HUES6 (cell line): ENCODE data around the gene PARD3B.

Source experiments
- H3K27ac ChIP-seq: 2 replicates; pipeline ENCODE4 v1.7.0; 2013; ENCODE audit warnings: low read depth, mild to moderate bottlenecking, low read length, inconsistent platforms
- H3K27me3 ChIP-seq: 2 replicates; pipeline ENCODE4 v1.6.1; 2013; ENCODE audit warnings: low read length; ENCODE audit not compliant: control insufficient read depth, insufficient read depth
- H3K36me3 ChIP-seq: 2 replicates; pipeline ENCODE4 v1.6.1; 2013; ENCODE audit warnings: low read length; ENCODE audit not compliant: control insufficient read depth, insufficient read depth
- H3K4me1 ChIP-seq: 2 replicates; pipeline ENCODE4 v1.6.1; 2013; ENCODE audit warnings: low read length; ENCODE audit not compliant: control insufficient read depth, insufficient read depth
- H3K4me3 ChIP-seq: 2 replicates; pipeline ENCODE4 v1.5.1; 2013; ENCODE audit warnings: low read depth, low read length
- H3K9ac ChIP-seq: one replicate; pipeline ENCODE4 v1.6.1; 2013; ENCODE audit warnings: mild to moderate bottlenecking, low read length
- H3K9me3 ChIP-seq: 2 replicates; pipeline ENCODE4 v1.6.1; 2013; ENCODE audit warnings: low read depth, low read length; ENCODE audit not compliant: control insufficient read depth, insufficient read depth

Gene PARD3B

DNA sequence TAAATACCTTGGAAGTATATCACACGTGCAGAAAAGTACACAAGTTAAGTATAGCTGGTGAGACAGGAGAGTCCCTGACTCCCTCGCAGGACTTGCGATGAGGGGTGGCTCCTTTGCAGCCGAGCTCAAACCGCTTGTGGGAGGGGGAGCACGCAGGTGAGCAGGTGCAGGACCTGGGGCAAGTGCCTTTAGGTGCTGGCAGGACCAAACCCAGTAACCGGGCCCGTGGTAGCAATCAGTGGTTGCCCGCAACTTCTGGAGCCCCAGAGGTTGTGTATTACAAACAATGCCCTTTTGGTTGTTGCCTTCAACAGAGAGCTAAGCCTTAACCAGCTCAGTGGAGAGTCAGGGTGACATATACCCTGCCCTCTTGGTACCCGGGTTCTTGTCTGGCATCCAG, 132.8 kb downstream of the PARD3B start:
- H3K36me3 ChIP-seq, result no peaks in the 10 kb centered on the region
- H3K9me3 ChIP-seq, result no peaks in the 10 kb centered on the region
- peaks cover 16% of the 10 kb centered on the region for H3K4me1 ChIP-seq
- H3K27ac ChIP-seq, result no peak overlapping the region
- no peaks in the 10 kb centered on the region for H3K27me3 ChIP-seq
- H3K9ac ChIP-seq, result no peak overlapping the region
- no peak overlapping the region for H3K4me3 ChIP-seq

DNA sequence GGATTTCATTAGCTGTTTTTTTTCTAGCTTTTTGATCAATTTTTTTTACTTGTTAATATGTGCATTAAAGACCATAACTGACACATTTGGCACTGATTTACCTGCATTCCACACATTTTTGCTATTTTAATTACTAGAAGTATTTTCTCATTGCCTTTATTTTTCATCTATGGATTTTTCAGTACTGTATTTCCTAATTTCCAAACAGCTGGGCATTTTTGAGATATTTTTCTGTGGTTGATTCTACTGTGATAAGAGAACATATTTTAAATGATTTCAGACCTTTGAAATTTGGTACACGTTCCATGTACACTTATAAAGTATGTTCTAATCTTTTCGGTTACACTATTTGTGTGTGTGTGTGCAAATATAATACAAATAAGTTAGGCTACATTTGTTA, 135.3 kb downstream of the PARD3B start:
- H3K4me1 ChIP-seq, result no peaks in the 10 kb centered on the region
- no peaks in the 10 kb centered on the region for H3K36me3 ChIP-seq
- H3K9ac ChIP-seq, result no peak overlapping the region
- H3K4me3 ChIP-seq, result no peak overlapping the region
- H3K9me3 ChIP-seq, result no peaks in the 10 kb centered on the region
- no peaks in the 10 kb centered on the region for H3K27me3 ChIP-seq
- no peak overlapping the region for H3K27ac ChIP-seq

DNA sequence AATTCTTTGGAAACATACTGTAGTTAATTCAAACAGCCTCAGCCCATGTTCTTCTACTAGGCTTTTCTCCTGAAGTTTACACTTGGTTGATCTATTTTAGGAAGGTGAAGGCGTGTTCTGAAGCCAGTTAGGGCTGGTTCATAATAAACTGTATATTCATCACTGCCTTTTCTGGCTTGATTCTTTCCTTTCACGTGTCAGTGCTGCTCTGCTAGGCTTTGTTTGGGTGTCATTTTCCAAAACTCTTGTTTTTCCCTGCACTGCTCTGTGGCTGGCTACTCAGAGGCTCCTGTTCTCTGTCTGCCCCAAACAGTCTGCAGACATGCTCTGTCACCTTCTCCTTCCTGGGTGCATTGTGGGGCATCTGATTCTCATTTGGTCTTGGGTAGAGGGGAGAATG, 136.1 kb downstream of the PARD3B start:
- Histone ChIP-seq H3K9ac (no peak overlapping the region), H3K4me1 (no peaks in the 10 kb centered on the region), H3K27ac (no peak overlapping the region), H3K36me3 (no peaks in the 10 kb centered on the region), H3K4me3 (no peak overlapping the region), H3K9me3 (no peaks in the 10 kb centered on the region), H3K27me3 (no peaks in the 10 kb centered on the region)

DNA sequence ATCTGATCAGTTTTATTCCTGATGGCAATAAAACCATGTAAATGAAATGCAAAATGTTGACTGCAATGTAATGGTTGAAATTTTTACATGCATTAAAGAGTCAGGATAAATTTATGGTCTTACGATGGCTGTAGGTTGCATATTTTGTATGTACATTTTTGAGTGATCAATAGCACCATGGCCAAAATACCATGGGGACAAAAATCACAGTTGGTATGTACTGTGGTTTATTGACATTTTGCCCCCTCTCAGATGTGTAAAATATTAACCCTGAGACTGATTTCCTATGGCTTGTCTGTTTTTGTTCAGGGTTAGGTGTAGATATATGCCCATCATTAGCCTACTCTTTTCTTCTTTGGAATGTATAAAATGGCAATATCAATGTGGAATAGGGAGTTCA, 138.1 kb downstream of the PARD3B start:
- H3K27ac ChIP-seq, result no peak overlapping the region

DNA sequence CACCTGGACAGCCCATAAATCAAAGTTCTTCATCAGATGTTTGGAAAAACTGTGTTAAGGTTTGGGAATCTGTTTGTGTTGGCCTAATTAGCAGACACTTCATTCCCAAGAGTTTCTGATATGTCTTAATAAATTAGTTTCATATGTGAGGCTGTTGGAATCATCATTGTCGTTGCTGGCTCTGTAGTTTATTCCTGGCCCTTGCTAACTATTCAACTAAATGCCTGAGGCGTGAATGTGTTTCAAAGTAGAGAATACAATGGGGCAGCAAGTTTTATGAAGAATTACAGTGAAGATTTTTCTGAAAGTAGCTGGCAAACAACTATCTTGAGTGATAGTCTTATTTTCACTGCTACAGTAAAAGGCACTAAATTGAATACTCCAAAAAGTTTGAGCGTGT, 141.1 kb downstream of the PARD3B start:
- Histone ChIP-seq H3K9me3 (no peaks in the 10 kb centered on the region), H3K4me1 (no peaks in the 10 kb centered on the region), H3K27ac (no peak overlapping the region), H3K4me3 (no peak overlapping the region), H3K36me3 (no peaks in the 10 kb centered on the region), H3K9ac (no peak overlapping the region), H3K27me3 (no peaks in the 10 kb centered on the region)

More for the DNA sequence above, 138.1 kb downstream of the PARD3B start:
- Histone ChIP-seq H3K4me3 (no peak overlapping the region), H3K36me3 (no peaks in the 10 kb centered on the region), H3K27me3 (no peaks in the 10 kb centered on the region), H3K9ac (no peak overlapping the region), H3K4me1 (no peaks in the 10 kb centered on the region), H3K9me3 (no peaks in the 10 kb centered on the region)

DNA sequence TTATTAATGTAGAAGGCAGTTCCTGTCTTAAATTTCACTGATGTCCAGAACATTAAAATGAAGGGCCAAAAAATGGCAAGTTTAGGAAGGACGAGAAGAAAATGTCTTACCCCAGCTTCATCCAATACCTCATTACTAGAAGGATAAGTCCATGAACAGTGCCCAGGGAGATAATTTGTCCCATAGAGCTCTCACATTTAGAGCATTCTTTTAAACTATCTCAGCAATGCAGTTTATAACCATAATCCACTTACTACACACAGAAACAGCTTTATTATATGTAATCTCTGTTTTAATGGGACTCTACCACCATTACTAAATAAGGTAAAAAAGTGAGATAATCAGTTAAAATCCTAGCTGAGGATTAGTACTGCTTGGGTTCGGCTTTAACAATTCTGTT, 142.5 kb downstream of the PARD3B start:
- Histone ChIP-seq H3K9me3 (no peaks in the 10 kb centered on the region), H3K4me1 (no peaks in the 10 kb centered on the region), H3K27ac (no peak overlapping the region), H3K36me3 (no peaks in the 10 kb centered on the region), H3K9ac (no peak overlapping the region), H3K27me3 (no peaks in the 10 kb centered on the region), H3K4me3 (no peak overlapping the region)

DNA sequence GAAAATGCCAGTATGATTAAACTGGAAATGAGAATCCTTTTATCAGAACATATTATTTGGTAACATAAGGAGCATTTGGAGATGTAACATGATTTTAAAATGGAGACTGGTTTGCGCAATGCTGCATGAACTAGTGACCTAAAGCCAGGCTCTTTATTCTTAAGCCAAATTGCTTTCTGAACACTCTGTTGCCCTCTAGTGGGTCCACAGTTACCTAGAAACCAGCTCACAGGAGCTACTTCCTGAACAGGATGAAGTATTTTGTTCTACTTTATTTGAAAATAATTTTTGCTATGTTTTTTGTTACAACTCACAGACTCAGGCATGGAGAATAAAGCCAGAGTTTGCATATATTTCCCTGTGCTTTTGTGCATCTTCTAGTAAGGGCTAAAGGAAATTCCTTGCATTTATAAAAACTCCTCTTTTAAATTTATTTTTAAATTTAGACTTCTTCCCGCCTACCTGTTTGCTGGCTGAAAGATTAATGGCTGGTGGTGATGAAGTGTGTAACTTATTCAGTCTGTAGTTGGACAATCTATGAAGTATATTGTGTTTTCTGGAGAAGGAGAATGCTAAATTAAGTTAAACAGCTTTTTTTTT, 146.7 kb downstream of the PARD3B start:
- Histone ChIP-seq H3K9me3 (no peaks in the 10 kb centered on the region), H3K4me3 (no peak overlapping the region), H3K36me3 (no peaks in the 10 kb centered on the region), H3K27ac (no peak overlapping the region), H3K9ac (no peak overlapping the region), H3K4me1 (no peaks in the 10 kb centered on the region), H3K27me3 (no peaks in the 10 kb centered on the region)

DNA sequence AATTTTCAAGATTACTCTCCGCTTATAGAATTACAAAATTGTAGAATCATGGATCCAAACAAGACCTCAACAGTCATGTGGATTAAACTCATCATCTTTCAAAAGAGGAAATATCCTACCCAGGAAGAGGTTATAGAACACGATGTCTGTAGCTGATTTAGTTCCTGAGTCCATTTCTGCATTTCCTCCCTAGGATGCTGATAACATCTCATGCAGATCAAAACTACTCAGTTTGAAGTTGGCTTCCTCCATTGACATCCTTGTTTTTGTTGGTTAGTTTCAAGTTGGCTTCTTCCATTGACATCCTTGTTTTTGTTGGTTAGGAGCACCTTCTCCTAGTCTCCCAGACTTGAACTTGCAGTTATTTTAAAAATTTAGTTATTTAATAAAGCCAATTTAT, 147.5 kb downstream of the PARD3B start:
- Histone ChIP-seq H3K4me1 (no peaks in the 10 kb centered on the region), H3K27ac (no peak overlapping the region), H3K36me3 (no peaks in the 10 kb centered on the region), H3K9me3 (no peaks in the 10 kb centered on the region), H3K4me3 (no peak overlapping the region), H3K9ac (no peak overlapping the region), H3K27me3 (no peaks in the 10 kb centered on the region)

DNA sequence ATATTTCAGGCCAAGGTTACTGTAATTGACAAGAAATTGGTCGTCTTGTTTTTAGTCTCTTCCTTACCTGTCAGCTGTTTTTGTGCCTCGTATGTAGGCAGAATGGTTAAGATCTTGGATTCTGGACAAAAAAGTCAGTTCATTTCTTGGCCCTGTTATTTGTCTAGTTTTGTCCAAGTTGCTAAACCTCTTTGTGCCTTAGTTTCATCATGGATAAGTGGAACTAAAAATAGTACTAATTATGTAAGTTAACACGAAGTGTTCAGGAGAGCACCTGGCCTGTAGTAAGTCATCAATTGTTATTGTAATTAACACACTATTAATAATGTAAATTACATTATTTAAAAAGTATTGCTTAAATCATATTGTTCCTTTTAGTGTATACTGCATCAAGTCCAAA, 148.0 kb downstream of the PARD3B start:
- no peaks in the 10 kb centered on the region for H3K4me1 ChIP-seq

DNA sequence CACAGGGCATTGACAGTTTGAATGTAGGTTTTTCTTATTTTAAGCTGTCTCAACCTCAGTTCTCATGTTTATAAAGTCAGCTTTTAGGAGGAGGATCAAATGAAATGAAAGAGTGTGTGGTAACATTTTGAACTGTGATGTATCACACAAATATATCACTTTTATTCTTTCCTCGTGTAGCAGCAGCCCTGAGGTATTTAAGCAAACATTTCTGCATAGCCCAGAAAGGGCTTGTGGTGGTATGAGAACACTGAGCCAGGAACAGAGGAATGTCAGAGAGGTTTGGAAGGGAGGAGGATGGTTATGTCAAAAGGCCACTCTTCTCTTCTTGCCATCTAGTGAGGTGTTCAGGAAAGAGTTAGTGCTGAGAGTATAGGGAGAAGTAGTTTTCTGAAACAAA, 150.2 kb downstream of the PARD3B start:
- H3K27ac ChIP-seq, result no peak overlapping the region
- no peaks in the 10 kb centered on the region for H3K27me3 ChIP-seq
- H3K4me3 ChIP-seq, result no peak overlapping the region
- H3K9me3 ChIP-seq, result no peaks in the 10 kb centered on the region
- H3K36me3 ChIP-seq, result no peaks in the 10 kb centered on the region
- H3K9ac ChIP-seq, result no peak overlapping the region
- no peaks in the 10 kb centered on the region for H3K4me1 ChIP-seq

More for the DNA sequence above, 148.0 kb downstream of the PARD3B start:
- no peak overlapping the region for H3K4me3 ChIP-seq
- no peak overlapping the region for H3K9ac ChIP-seq
- no peaks in the 10 kb centered on the region for H3K27me3 ChIP-seq
- H3K36me3 ChIP-seq, result no peaks in the 10 kb centered on the region
- no peak overlapping the region for H3K27ac ChIP-seq
- no peaks in the 10 kb centered on the region for H3K9me3 ChIP-seq

DNA sequence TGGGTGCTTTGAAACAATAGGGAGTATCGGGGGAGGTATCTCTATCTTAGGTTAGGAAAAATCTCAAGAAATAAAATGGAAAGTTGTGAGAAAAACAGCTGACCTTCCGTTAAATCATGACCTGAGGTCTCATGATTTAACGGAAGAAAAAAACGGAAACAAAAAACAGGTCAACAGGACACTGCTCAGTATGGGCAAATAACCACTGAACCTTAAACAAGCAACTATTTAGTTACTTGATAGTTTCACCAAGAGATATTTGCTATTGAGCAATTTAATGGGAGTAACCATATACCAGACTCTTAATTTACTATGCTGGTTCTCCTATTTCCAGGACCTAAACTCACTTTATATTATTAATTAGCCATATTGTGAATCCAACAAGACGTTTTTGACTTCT, 150.8 kb downstream of the PARD3B start:
- no peaks in the 10 kb centered on the region for H3K4me1 ChIP-seq

More for the DNA sequence above, 150.8 kb downstream of the PARD3B start:
- Histone ChIP-seq H3K9ac (no peak overlapping the region), H3K9me3 (no peaks in the 10 kb centered on the region), H3K27ac (no peak overlapping the region), H3K27me3 (no peaks in the 10 kb centered on the region), H3K36me3 (no peaks in the 10 kb centered on the region), H3K4me3 (no peak overlapping the region)
